SU-DHL-6 (cell line): Measurements from ENCODE around the gene NFATC3.

Experiments
- CTCF ChIP-seq: fragments of 200-600 bp; sonication (generic); IDR thresholded peaks from one replicate; pipeline ENCODE4 v1.5.1; 2017; ENCODE audit warnings: antibody characterized with exemption, mild to moderate bottlenecking, low read length, moderate library complexity; ENCODE audit not compliant: insufficient read depth, poor library complexity, severe bottlenecking
- EZH2phosphoT487 ChIP-seq: fragments of 200-600 bp; sonication (generic), shearing (Covaris generic); conservative IDR thresholded peaks from 2 replicates; pipeline ENCODE4 v1.6.1; 2018; ENCODE audit warnings: mild to moderate bottlenecking, antibody characterized with exemption, low read length, moderate library complexity, mixed read lengths

GRCh38 chr16:68264128-68265077 lies 179.2 kb downstream of the NFATC3 start, which contains the start of gene SLC7A6:
- TF ChIP-seq CTCF: peak; percentile 71
- TF ChIP-seq EZH2phosphoT487: no peak
